Sigmoid colon (tissue), 4 donors: Measurements from ENCODE around the gene CPT2.

Experiments
- POLR2AphosphoS5 ChIP-seq, 4 donors: sonication (generic); formaldehyde crosslinking; IDR thresholded peaks; one replicate each; pipeline ENCODE4 v1.6.1; 2017; ENCODE audit warnings: antibody characterized with exemption in 4 of 4
- TF ChIP-seq, protein P1 (sequence below), 4 experiments: fragments of 450-650 bp in 3 of 4; fragments of 200-600 bp in 1 of 4; IDR thresholded peaks; one replicate each; pipeline ENCODE4 v1.5.1; 2016 to 2019; ENCODE audit warnings: antibody characterized with exemption in 4 of 4, mild to moderate bottlenecking in 3 of 4, moderate library complexity in 2 of 4

DNA sequence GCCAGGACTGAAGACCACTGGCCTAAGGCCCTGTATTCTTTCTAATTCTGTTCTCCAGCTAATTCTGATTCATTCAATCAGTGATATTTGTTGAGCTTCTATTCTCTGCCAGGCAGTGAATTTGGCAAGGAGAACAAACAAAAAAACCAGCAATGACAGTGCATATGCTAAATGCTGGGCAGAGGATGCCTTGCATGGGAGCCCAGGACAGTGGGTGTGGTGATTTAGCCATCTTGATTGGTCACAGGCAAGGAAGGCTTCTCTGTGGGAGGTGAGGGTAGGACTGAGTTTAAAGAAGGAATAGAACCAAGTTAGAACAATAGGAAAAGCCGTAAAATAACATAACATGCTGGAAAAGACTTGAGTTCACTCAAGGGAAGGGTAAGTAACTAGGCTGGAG, 9.2 kb upstream of the CPT2 start:
- TF ChIP-seq, protein P1, sequence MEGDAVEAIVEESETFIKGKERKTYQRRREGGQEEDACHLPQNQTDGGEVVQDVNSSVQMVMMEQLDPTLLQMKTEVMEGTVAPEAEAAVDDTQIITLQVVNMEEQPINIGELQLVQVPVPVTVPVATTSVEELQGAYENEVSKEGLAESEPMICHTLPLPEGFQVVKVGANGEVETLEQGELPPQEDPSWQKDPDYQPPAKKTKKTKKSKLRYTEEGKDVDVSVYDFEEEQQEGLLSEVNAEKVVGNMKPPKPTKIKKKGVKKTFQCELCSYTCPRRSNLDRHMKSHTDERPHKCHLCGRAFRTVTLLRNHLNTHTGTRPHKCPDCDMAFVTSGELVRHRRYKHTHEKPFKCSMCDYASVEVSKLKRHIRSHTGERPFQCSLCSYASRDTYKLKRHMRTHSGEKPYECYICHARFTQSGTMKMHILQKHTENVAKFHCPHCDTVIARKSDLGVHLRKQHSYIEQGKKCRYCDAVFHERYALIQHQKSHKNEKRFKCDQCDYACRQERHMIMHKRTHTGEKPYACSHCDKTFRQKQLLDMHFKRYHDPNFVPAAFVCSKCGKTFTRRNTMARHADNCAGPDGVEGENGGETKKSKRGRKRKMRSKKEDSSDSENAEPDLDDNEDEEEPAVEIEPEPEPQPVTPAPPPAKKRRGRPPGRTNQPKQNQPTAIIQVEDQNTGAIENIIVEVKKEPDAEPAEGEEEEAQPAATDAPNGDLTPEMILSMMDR (IDR thresholded peaks at IDR 0.05) = no peak
- no peak for TF ChIP-seq POLR2AphosphoS5 (IDR thresholded peaks at IDR 0.05)
